ENCODE results near the gene MARK4.

The MARK4 gene

DNA sequence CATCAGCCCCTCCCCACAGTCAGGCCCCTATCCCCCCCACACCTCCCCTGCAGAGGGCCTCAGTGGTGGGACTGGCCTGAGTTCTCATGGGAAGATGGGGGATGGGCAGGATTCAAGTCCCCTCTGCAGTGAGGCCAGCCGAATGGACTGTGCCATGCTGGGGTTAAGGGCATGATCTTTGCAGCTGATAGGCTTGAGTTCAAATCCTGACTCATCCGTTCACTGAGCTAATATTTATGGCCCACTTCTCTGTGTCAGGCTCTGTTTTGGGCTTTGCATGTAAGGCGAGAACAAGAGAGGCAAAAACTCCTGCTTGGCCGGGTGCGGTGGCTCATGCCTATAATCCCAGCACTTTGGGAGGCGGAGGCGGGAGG lies 20.7 kb downstream of the MARK4 start:
- DNase-seq (ENCODE audit: low read depth): no peak

DNA sequence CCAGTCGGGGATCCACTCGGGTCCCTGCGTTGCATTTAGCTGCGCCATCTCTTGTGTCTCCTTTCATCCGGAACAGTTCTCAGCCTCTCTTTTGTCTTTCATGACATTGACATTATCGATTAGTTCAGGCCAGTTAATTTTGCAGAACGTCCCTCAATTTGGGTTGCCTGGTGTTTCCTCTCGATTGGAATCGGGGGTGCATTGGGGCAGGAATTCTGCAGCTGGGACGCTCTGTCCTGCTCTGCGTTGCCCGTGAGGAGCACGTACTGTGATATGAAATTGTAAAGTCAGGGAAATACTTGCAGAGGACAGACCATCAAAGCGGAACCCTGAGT lies 22.4 kb downstream of the MARK4 start:
- DNase-seq (ENCODE audit: low read depth): no peak

- no peak for DNase-seq (ENCODE audit: low read depth)
Observed at GRCh38 chr19:45275370-45275971, 24.4 kb downstream of the MARK4 start.

- no peak for DNase-seq (ENCODE audit: low read depth)
Observed at GRCh38 chr19:45276284-45276687, 25.2 kb downstream of the MARK4 start.

DNA sequence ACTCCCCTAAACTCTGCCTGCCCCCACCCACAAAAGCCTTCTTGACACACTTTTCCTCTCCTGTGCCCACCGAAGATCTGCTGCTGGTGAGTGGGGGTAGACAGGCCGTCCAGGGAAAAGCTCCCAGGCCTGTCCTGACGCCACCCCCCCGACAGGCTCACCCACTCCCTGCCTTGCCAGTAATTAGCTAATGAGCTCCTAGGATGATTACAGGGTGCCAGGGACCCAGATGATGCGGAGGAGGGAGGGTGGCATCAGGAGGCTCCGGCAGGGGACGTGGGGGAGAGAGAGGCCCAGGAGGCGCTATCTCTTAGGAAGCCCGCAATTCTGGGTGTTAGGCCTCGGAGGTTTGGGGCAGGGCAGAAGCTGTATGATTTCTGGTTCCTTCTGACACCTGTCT lies 27.0 kb downstream of the MARK4 start:
- no peak for DNase-seq (ENCODE audit: low read depth)

GRCh38 chr19:45279587-45280192 lies 28.6 kb downstream of the MARK4 start:
- DNase-seq (ENCODE audit: low read depth): no peak

DNA sequence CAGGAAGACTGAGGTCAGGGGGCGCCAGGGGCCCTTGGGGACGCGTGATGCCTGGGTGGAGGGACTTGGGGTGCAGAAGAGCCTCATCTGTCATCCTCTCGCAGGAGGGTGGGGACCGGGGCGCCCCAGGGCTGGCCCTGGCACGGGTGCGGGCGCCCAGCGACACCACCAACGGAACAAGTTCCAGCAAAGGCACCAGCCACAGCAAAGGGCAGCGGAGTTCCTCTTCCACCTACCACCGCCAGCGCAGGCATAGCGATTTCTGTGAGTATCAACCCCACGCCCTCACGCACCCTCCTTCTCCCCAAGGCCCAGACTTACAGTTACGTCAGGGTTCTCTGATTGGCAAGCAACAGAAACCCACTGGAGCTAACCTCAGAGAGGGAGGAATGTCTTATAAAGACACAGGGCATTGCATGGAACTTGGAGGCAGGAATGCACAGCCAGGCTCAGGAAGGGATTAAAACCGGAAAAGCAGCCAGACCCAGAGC lies 29.4 kb downstream of the MARK4 start:
- no peak for DNase-seq (ENCODE audit: low read depth)

GRCh38 chr19:45283443-45284033 lies 32.5 kb downstream of the MARK4 start:
- no peak for DNase-seq (ENCODE audit: low read depth)

DNA sequence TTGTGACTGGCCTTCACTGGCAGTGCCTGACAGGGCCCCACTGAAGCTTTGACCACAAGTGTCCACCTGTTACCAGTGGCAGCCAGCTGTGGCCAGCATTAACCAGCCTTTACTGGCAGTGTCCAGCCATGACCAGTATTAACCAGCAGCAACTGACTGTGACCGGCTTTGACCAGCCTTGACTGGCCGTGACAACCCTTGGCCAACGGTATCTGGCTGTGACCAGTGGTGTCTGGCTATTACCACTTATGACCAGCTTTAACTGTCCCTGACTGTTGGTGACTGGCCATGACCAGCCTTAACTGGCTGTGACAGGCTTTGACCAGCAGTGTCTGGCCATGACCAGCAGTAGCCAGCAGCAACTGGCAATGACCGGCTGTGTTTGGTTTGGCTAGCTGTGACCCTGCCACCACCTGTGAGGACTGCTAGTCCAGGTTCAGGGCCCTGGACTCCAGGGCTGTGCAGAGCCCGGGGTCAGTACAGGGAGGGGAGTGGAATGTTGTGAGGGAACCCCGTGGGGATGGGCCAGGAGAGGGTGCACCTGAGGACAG lies 39.4 kb downstream of the MARK4 start:
- no peak for DNase-seq (ENCODE audit: low read depth)

DNA sequence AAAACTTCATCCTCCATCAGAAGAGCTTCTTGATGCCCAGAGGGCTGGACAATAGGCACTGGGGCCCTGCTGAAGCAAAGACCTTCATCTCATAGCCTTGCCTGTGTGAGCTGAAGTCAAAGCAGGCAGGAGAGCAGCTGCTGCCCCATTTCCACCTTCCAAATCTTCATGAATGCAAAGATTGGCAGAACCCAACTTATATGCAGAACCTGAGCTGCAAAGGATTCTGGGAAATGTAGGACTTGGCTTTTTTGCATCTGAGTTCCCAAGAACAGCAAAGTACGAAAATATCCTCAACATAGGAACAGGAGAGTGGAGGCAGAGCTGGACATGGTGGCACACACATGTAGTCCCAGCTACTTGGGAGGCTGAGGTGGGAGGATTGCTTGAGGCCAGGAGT lies 40.8 kb downstream of the MARK4 start:
- no peak for DNase-seq (ENCODE audit: low read depth)

- no peak for DNase-seq (ENCODE audit: low read depth)
Observed at GRCh38 chr19:45293682-45294081, 42.6 kb downstream of the MARK4 start.

DNA sequence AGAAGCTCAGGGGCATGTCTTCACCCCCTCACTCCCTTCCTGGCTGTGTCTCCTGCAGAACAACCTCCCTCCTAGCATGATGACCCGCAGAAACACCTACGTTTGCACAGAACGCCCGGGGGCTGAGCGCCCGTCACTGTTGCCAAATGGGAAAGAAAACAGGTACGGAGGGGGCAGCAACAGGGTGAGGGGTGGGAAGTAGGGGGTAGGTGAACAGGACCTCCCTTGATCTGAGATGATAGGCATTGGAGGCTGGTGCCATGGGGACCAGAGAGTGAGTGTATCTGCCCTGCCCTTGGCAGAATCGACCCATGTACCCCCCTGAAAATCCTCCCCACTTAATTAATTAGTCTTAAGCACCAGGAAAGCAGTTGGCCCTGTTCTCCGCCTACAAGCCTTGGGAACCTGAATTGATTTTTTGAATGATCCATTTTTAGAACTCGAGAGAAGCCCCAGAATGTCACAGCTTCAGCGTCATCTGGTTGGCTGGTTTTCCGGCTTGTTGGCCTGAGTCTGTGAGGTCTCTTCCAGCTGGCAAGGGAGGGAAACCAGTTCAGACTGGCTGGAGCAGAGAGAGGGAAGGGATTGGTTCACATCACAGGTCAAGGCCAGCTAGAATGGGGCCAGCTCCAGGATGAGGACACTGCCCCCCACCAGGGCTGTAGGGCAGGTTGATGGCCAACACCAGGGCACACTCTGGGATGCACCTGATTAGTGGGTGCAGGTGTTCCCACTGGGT lies 43.4 kb downstream of the MARK4 start:
- DNase-seq (ENCODE audit: low read depth): no peak

DNA sequence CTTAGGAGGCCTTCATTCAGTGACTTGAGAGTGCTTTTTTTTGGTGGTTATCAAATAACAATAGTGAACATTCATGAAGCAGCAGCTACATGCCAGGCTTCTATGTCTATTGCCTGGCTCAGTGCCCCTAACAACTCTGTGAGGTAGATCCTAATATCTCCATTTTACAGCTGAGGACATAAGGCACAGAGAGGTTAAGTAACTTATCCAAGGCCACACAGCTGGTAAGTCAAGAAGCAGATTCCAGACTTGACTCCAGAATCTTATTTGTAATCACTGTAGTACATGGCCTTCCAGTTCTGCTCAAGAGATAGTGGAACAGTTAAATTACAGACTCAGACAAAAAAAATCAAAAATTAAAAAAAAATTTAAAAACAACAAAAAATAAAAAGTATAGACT lies 44.8 kb downstream of the MARK4 start:
- DNase-seq (ENCODE audit: low read depth): no peak

DNA sequence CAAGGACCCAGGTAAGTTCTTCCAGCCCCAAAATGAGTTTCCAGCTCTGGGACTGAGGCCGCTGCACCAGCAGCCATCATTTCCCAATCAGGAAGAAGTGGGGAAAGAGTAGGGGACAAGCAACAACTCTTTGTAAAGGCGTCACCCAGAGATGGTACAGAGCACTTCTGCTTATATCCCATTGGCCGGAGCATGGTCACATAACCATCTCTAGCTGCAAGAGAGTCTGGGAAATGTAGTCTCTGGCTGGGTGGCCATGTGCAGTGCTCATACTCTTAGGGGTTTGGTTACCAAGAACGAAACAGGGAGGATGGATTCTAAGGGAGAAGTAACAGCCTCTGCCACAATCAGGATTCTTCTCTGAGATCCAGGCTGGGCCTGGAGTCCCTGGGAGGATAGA lies 45.3 kb downstream of the MARK4 start:
- no peak for DNase-seq (ENCODE audit: low read depth)

GRCh38 chr19:45297674-45298073 lies 46.6 kb downstream of the MARK4 start:
- no peak for DNase-seq (ENCODE audit: low read depth)

DNA sequence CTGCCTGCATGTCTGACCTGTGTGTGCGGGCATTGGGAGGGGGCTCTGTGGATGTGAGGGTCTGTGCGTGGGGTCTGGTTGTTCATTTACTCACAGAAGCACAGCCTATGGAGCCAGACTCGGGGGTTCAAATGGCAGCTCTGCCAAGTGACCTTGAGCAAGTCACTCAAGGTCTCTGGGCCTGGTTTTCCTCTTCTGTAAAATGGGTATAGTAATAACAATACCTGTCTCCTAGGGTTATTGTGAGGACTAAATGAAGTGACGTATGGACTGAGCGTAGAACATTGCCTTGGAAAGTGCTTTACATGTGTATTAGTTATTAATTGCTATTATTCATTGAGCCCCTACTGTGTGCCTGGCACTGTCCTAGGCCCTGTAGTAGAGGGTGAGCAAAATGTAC lies 47.2 kb downstream of the MARK4 start:
- DNase-seq (ENCODE audit: low read depth): no peak

DNA sequence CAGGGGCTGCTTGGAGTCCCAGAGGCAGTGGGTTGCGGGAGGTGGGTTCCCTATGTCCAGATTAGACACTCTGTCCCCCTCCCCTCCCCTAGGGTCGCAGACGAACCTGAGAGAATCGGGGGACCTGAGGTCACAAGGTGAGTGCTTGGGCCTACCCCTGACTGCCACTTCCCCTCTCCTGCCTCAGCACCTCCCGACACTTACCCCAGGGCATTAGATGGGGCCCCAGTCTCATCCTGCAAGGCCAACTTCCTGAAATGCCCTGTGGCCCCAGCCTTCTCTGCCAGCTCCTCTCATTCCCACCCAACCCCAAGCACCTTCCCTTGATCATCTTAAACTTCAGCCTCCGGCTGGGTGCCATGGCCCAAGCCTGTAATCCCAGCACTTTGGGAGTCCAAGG lies 48.6 kb downstream of the MARK4 start:
- no peak for DNase-seq (ENCODE audit: low read depth)

DNA sequence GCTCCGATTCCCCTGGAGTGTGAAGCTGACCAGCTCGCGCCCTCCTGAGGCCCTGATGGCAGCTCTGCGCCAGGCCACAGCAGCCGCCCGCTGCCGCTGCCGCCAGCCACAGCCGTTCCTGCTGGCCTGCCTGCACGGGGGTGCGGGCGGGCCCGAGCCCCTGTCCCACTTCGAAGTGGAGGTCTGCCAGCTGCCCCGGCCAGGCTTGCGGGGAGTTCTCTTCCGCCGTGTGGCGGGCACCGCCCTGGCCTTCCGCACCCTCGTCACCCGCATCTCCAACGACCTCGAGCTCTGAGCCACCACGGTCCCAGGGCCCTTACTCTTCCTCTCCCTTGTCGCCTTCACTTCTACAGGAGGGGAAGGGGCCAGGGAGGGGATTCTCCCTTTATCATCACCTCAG lies 51.3 kb downstream of the MARK4 start:
- DNase-seq (ENCODE audit: low read depth): no peak

DNA sequence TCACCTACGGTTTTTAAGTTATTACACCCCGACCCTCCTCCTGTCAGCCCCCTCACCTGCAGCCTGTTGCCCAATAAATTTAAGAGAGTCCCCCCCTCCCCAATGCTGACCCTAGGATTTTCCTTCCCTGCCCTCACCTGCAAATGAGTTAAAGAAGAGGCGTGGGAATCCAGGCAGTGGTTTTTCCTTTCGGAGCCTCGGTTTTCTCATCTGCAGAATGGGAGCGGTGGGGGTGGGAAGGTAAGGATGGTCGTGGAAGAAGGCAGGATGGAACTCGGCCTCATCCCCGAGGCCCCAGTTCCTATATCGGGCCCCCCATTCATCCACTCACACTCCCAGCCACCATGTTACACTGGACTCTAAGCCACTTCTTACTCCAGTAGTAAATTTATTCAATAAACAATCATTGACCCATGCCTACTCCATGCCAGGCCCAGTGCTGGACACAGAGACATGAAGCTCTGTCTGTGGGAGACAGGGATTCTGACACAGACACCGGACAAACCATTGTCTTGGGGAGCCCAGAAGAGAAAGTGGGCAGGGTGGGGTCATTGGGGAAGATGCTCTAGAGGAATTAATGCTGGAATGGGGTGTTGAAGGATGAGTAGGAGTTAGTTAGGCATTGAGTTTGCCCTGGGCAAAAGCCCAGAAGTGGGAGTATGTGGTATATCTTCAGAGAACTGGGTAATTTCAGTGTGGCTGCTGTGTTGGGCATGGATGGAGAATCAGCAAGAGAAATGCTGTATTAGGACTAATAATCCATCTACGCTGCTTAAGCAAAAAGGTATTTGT lies 52.4 kb downstream of the MARK4 start:
- DNase-seq (ENCODE audit: low read depth): no peak

DNA sequence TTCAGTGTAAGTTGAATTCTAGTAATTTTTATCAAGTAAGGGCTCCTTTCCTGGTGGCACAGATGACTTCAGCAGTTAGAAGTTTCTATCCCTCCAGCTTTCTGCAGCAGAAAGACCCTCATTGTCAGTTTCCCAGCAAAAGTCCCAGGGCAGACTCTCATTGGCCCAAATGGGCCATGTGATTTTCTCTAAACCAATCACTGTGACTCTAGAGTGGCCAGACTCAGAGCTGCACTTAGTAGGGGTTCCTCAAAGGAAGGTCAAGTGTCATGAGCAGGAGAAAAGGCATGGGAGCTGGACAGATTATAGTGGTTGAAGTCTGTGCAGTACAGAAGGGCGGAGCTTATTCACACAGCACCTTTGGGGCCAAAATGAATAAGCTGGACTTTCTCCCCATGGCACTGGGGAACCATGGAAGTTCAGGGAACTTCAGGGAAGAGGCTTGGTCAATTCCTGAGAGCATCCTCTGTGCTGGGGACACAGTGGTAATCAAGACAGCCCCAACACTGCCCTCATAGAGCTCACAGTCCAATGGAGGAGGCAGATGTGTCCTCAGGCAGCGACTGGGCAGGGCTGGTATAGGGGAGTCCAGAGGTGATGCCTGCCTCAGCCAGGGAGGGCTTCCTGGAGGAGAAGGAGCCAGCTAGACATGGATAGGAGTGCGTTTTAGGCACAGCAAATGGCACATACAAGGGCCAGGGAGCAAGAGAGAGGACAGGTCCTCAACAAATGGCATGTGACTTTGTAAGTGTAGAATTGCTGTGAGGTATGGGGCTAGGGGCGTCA lies 53.3 kb downstream of the MARK4 start:
- DNase-seq (ENCODE audit: low read depth): no peak

- no peak for DNase-seq (ENCODE audit: low read depth)
Observed at GRCh38 chr19:45305007-45305406, 53.9 kb downstream of the MARK4 start.
